Measurements from ENCODE around the gene ZNF398.

The ZNF398 gene

DNA sequence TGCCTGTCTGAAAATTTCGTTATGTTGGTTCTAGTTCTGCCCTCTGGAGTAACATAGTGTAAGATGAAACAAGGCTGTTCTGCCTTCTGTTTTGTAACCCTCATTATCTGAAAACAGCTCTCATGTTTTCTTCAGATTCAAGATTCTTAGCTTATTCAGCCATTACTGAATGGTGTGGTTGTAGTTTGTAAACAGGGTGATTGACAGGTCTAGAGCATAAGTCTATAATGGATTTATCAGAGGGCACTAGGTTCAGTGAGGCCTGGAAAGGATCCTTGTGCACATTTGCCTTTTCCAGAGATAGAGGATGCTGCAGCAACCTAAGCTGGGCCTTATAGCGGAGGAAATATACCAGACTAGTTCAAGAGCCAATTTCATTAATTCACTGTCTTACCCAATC lies 6.1 kb downstream of the ZNF398 start:
- DNase-seq: no peak

DNA sequence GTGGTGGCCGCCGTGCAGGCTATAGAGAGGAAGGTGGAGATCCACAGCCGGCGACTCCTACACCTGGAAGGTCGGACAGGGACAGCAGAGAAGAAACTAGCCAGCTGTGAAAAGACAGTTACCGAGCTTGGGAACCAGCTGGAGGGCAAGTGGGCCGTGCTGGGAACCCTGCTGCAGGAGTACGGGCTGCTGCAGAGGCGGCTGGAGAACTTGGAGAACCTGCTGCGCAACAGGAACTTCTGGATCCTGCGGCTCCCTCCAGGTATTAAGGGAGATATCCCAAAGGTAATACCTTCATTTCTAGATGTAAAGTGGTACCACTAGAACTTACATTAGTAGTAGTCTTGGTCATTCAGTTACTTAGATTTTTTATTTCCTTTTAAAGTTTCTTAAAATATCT lies 6.8 kb downstream of the ZNF398 start:
- DNase-seq: no peak

DNA sequence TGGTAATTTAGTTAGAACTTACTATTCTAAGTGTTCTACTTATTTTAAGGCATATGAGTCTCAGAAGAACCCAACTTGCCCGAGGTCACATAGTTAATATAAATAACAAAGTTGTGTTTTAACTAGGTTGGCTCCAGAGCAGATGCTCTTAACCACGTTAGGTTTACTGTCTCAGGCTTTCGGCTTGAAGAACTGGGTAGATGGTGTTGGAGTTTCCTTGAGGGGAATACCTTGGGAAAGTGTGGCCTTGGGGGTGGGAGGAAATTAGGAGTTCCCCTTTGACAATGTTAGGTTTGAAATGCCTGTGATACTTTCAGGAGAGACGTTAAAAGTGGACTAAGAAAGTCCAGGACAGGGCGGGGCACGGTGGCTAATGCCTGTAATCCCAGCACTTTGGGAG lies 9.6 kb downstream of the ZNF398 start:
- DNase-seq: no peak

DNA sequence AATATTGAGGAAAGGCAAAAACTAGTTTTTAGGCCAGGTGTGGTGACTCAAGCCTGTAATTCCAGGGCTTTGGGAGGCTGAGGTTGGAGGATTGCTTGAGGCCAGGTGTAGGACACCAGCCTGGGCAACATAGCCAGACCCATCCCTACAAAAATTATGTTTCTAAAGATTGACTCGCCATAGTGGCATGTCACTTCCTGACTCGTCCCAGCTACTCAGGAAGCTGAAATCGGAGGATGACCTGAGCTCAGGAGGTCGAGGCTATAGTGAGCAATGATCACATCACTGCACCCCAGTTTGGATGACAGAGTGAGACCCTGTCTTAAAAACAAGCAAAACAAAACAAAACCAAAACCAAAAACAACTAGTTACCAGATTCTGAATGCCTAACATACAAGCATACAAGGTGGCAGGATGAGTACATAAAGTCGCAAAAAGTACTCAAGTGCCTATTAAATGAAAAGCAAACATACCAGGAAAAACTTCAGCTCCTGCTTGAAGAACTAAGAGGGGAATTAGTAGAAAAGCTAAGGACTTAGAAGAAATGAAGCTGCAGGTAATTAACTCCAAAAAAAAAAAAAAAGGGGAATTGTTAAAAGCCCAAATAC lies 14.1 kb downstream of the ZNF398 start:
- no peak for DNase-seq

DNA sequence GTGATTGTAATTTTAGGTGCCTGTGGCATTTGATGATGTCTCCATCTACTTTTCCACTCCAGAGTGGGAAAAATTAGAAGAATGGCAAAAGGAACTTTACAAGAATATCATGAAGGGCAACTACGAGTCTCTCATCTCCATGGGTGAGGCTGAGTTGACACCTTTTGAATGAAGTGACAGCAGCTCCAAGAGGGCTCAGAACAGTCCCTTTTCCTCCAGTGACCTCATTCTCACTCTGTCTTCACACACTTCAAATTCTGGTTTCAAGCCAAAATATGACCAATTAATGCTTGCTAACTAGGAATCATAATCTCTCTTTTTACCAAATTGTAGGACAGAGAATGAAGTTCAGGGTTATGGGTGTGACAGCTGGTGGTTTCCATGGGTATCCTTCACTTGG lies 18.9 kb downstream of the ZNF398 start:
- DNase-seq: no peak

DNA sequence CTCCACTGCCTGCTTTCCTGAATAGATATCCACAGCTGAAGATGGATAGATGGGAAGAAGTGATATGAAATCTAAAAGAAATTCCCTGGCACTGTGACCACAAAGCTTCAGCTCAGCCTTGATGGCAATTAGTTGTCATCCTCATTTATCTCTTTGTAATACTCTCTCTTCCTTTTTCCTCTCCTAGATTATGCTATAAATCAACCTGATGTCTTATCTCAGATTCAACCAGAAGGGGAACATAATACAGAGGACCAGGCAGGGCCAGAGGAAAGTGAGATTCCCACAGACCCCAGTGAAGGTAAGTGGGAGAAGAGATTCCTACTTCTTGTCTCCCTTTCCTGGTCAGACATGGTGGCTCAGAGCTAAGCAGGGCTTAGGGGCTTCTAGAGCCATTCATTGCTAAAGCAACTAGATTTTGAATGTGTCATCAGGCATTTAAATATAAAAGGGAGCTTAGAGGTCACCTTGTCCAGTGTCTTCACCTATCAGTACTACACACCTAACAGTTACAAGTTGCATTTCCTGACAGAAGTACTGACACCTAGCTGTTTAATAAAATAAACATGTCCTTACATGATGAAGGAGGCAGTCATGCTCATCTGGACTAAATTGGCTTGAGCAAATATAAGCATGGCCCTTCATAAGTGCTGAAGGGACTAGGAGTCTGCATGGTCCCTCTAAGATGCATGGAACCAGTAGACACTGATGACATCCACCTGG lies 19.5 kb downstream of the ZNF398 start:
- no peak for DNase-seq

DNA sequence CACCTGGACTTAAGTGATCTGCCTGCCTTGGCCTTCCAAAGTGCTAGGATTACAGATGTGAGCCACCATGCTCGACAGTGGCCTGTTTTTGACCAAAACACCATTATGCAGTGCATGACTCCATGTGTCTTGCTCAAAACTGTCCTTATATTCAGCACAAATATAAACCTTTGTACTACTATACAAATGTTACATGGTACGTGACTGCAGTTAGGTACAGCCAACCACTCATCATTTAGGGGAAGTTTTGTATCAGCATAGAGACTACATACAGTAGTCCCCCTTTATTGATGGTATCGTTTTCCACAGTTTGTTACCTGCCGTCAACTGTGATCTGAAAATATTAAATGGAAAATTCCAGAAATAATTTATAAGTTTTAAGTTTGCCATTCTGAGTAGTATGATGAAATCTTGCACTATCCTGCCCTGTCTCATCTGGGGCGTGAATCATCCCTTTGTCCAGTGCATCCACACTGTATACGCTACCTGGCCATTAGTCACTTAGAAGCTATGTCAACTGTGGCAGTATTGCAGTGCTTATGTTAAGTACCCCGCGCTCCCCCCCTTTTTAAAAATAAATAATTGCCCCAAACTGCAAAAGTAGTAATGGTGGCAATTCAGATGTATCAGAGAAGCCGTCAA lies 24.8 kb downstream of the ZNF398 start:
- no peak for DNase-seq

DNA sequence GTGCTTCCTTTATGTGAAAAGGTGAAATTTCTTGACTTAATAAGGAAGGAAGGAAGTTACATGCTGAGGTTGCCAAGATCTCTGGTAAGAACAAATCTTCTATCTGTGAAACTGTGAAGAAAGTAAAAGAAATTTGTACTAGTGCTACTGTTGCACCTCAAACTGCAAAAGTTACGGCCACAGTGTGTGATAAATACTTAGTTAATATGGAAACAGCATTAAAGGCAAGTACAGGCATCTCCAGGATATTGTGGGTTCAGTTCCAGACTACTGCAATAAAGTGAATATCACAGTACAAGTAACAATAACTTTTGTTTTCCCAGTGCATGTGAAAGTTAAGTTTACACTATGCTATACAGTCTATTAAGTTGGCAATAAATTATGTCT lies 25.3 kb downstream of the ZNF398 start:
- no peak for DNase-seq

DNA sequence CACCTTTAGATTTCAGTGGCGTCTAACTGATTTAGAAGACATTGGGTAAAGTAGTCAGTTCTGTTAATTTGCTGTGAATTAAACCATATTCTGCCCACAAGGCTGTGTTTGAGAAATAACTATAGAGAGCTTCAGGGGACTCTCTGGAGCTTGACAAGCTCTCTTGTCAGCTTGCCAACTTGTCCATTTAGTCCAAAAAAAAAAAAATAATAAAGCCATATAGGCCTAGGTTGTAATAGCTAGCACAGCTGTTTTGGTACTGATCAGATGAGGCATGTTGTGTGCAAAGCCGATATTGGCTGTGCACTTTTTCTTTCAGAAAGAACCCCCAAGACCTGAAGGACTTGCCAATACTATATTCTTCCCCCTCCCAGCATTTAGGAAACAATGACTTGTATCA lies 27.9 kb downstream of the ZNF398 start:
- DNase-seq: peak; percentile 48

DNA sequence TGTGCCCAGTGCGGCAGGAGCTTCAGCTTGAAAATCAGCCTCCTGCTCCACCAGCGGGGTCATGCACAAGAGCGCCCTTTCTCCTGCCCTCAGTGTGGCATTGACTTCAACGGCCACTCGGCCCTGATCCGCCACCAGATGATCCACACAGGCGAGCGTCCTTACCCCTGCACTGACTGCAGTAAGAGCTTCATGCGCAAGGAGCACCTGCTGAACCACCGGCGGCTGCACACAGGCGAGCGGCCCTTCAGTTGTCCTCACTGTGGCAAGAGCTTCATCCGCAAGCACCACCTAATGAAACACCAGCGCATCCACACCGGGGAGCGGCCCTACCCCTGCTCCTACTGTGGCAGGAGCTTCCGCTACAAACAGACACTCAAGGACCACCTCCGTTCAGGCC lies 32.0 kb downstream of the ZNF398 start:
- DNase-seq: no peak

DNA sequence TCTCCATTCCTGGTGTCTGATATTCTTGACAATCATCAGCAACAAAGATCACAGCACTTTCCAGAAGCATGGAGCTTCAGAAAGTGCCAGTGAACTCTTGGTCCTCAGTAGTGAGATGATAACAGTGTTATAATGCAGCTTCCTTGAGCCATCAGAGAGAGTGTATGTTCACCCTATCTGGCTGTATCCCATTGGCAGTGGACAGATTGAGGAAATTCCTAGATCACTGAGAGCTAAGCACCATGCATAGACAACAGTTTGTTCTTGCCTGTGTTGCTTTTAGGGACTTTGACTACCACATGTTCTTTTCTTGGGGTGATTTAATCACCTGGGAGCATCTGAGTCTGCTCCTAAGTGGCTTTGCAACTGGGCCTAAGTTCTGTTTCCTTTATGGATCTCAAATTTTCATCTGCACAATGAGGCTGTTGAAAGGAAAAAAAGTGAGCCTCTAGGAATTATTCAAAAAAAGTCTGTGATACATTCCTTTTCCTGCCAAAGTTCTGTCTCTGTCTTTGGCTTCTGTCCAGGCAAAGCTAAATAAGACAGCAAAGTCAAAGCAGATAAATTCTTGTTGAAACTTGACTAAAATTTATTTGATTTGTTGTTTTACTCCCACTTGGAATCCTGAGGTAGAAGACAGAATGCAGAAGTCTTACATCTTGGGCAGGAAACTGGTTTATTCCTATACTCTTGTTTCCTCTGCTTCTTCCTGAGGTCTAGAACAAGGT lies 33.6 kb downstream of the ZNF398 start:
- DNase-seq: no peak

DNA sequence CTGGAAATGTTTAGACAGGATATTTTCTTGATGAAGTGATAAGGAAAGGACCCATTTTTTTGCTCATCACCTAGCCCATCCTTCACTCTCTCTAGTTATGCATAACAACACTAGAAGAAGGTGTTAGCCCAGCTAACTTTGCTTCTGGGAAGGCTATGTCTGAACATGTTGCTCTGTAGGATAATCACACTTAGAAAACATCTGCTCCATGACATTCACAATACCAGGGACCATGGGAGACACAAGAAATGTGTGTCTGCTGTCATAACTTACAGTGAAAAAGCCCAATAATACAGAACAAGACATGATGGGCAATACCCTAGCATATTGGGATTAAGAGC lies 34.2 kb downstream of the ZNF398 start:
- no peak for DNase-seq

DNA sequence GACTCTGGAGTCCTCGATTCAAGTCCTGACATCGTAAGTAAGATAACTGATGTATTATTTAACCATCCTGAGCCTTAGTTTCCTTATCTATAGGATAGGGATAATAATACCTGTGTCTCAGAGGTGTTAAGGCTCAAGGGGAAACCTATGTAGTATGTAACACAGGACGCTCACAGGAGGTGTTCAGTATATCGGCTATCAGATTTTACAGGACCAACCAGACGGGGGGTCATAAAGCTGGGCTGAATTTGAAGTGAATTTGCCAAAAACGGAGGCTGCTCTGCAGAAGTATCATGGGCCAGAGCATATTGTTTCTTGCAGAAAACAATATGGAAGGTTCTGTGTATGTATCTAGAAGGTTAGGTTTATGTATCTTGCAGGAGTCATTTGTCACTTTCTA lies 37.0 kb downstream of the ZNF398 start:
- no peak for DNase-seq

DNA sequence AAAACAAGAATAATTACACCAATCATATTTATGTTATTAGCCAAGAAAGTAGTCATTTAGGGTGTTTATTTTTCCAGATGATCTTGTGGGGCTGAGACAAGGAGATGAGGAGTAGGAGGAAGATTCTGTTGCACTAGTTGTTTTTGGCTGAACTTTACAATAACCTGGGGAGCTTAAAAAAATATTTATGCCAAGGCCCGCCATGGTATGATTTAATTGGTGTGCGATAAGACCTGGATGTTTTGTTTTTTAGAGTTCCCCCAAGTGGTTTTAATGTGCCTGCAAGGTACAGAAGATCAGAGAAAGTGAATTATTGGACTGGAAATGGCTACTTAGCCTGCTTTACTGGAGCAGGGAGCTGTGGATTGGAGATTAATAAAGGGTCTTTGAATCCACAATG lies 41.0 kb downstream of the ZNF398 start:
- DNase-seq: no peak

DNA sequence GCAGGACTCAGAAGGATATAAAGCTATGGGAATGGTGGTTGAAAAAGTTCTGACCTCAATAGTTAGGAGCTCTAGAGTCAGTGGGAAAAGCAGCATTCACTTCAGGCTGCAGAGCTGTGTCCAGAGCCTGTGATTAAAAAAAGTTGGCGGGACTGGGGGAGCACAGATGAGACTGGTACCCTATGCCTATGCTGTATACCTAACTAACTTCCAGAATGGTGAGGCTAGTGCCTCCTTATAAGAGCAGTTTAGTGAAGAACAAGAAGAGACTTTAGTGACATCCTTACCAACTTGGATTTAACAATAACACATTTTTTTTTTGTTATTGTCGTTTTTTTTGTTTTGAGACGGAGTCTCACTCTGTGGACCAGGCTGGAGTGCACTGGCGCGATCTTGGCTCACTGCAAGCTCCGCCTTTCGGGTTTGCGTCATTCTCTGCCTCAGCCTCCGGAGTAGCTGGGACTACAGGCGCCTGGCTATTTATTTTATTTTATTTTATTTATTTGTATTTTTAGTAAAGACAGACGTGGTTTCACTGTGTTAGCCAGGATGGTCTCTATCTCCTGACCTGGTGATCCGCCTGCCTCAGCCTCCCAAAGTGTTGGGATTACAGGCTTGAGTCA lies 41.5 kb downstream of the ZNF398 start:
- DNase-seq: no peak

DNA sequence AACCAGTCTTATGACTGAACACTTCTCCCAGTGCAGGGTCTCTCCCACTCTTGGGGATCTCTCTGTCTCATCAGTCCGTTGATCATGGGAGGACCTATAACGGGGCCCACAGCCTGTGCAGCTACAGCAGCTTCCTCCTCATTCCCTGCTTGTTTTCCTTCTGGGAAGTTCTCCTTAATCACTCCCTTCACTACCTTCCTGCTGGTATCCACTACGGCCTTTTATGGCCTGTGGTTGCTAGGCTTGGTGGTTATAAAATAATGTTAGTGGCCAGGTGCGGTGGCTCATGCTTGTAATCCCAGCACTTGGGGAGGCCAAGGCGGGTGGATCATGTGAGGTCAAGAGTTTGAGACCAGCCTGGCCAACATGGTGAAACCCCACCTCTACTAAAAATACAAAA lies 44.6 kb downstream of the ZNF398 start:
- DNase-seq: no peak

DNA sequence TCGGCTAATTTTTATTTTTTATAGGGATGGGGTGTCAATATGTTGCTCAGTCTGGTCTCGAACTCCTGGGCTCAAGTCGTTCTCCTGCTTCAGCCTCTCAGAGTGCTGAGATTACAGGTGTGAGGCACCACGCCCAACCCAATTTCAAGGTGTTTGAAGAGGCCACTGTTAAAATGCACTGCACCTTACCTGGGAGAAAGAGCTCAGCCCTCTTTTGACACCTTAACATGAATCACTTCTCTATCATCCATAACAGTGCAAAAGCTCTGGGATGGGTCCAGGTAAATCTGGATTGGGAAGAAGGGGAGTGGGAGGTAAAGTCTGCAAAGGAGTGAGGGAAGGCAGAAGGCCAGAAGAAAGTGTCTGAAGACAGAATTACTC lies 47.5 kb downstream of the ZNF398 start:
- no peak for DNase-seq

DNA sequence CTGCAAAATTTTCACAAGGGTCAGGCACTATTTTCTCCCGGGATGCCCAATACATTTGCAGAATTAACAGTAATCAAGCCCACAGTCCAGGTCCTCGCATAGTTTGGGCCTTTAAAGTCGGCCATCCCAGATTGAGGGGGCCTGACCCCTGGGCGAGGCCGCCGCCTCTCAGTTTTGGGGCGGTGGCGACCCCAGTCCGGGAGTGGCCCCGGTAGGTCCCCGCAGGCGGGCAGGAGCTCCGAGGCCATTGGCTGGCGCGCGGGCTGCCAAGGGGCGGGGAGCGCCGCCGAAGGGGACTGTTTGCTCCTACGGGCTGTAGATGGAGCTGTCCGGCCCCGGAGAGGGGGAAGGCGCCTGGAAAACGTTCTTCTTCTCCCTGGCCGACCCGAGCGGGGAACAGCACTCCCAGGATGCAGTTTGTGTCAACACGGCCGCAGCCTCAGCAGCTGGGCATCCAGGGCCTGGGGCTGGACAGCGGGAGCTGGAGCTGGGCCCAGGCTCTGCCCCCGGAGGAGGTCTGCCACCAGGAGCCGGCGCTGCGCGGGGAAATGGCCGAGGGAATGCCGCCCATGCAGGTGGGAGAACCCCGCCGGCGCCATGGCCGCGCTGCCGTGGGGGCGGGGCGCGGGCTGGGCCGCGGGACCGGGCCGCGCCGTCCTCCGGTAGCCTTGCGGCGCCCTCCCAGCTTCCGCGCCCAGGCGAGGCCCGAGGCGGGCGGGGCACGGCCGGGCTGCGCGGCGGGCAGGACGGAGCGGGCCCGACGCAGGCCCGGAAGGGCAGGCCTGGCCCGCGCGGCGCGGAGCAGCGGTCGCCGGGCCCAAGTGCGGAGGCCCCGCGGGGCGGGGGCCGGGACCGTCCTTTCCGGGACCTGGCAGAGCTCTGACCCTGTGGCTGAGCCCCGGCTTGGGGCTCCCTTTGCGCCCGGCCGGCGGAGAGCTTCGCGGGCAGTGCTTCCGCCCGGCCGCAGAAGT lies 48.2 kb downstream of the ZNF398 start, which contains the start of gene ZNF282:
TSS of gene ZNF282 (plus strand) at position 367 of the 971 bp plus-strand sequence. CDS start at position 411, 44 bp downstream.
- peak; percentile 91 for DNase-seq

DNA sequence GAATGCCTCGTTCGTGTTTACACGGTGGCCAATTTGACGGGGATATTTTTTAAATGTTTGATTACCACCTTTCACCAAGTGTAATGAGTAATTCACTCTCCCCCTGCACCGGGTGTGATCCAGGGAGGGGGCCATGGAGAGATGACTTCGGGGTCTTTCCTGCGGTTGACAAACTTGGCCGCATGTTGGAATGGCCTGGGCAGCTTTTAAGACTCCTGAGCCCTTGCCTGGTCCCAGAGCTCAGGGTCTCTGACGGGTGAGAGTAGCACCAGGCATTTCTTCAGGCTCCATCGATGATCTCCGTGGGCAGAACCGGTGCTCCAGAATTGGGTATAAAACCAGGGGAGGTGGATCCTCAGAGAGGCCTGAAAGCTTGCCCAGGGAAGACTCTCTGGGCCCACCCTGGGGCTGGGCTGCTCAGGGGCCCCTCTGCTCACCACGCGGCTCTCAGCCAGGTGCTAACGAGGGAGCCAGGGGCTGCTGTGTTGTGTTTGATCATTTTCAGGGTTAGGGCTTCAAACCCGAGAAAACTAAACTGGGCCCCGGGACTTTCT lies 49.0 kb downstream of the ZNF398 start:
- DNase-seq: no peak

DNA sequence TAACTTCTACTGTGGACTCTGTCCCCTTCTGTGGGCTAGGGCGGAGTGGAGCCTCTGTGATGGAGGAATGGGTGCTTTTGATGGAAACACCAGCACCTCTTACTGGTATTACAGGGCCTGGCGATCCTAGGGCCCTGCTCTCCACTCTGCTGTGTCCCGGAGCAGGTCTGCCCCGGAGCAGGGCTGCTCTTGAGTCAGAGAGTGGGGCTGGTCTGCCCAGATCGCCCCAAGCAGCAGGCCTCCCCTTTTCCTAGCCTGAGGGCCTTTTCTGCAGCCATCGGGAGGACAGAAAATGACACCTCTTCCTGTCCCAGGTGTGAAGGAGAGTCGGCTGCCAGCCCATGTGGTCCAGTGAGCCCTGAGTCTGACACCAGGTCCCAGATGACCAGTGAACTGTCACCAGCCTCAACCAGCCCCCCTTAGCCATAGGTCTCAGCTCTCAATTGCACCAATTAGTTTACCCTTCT lies 49.5 kb downstream of the ZNF398 start:
- no peak for DNase-seq

DNA sequence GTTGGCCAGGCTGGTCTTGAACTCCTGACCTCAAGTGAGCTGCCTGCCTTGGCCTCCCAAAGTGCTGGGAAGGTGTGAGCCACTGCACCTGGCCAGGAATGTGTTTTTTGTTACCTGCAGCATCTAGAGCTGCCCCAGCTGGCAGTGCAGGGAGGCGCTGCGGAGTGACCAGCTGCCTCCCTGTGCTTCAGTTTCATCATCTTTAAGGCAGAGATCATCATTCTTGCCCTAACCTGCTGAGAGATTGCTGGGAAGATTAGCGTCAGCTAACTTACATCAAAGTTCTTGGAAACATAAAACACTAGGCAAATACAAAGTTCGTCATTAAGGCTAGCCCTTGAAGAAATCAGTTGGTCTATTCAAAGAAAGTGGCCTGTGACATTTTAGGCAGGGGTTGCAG lies 50.4 kb downstream of the ZNF398 start:
- no peak for DNase-seq

Measured in NCI-H1092 (cell line).